K562 (cell line): Measurements from ENCODE around the gene ERO1B. TPM values are rescaled to one million over a fixed set of nuclear protein-coding genes. Genes with fewer than 3 reads are reported as not detected.
A peak's percentile ranks its signal among the peaks of the same experiment; 100 is the strongest.

Source experiments
- ARHGAP35 ChIP-seq: fragments of 450-650 bp; IDR thresholded peaks from 2 replicates; pipeline ENCODE4 v1.6.1; 2018; ENCODE audit not compliant: partially characterized antibody
- ARID1B ChIP-seq: fragments of 450-650 bp; IDR thresholded peaks from 2 replicates; pipeline ENCODE4 v1.6.1; 2016; ENCODE audit warnings: antibody characterized with exemption, mild to moderate bottlenecking, inconsistent platforms
- BACH1 ChIP-seq: fragments of 200-800 bp; sonication (Bioruptor generic); IDR thresholded peaks from 2 replicates; pipeline ENCODE4 v1.6.1; 2016; ENCODE audit warnings: missing genetic modification characterization, missing compliant biosample characterization
- CBFB ChIP-seq: sonication (generic); formaldehyde crosslinking; IDR thresholded peaks from 2 replicates; pipeline ENCODE4 v1.4.0; 2020; ENCODE audit warnings: mild to moderate bottlenecking, missing genetic modification reagents
- CHD1 ChIP-seq: fragments of 200-600 bp; sonication (generic); IDR thresholded peaks from one replicate; pipeline ENCODE4 v1.6.1; 2012; ENCODE audit warnings: mild to moderate bottlenecking, moderate library complexity, low read length, inconsistent platforms
- DDX20 ChIP-seq: fragments of 450-650 bp; IDR thresholded peaks from 2 replicates; pipeline ENCODE4 v1.6.1; 2016; ENCODE audit warnings: missing genetic modification characterization, low read depth, mild to moderate bottlenecking, missing compliant biosample characterization, moderate library complexity
- HDAC2 ChIP-seq: fragments of 450-650 bp; IDR thresholded peaks from 2 replicates; pipeline ENCODE4 v1.6.1; 2016; ENCODE audit warnings: mild to moderate bottlenecking
- KLF1 ChIP-seq: fragments of 450-650 bp; IDR thresholded peaks from 2 replicates; pipeline ENCODE4 v1.6.1; 2016; ENCODE audit warnings: missing genetic modification characterization, missing compliant biosample characterization
- KLF6 ChIP-seq: fragments of 250-450 bp; sonication (Bioruptor Pico); IDR thresholded peaks from 2 replicates; pipeline ENCODE4 v1.4.0; 2020; ENCODE audit warnings: mild to moderate bottlenecking, moderate library complexity, borderline replicate concordance
- MTA1 ChIP-seq: fragments of 450-650 bp; IDR thresholded peaks from 2 replicates; pipeline ENCODE4 v1.6.1; 2017; ENCODE audit warnings: borderline replicate concordance
- MTA2 ChIP-seq: fragments of 450-650 bp; IDR thresholded peaks from 2 replicates; pipeline ENCODE4 v1.6.1; 2016; ENCODE audit warnings: low read depth
- NCOA1 ChIP-seq: fragments of 450-650 bp; IDR thresholded peaks from 2 replicates; pipeline ENCODE4 v1.6.1; 2016; ENCODE audit warnings: low read depth
- NFE2 ChIP-seq: IDR thresholded peaks from 2 replicates; pipeline ENCODE4 v1.6.1; 2014; ENCODE audit warnings: antibody characterized with exemption, low read depth
- RB1 ChIP-seq: fragments of 450-650 bp; IDR thresholded peaks from 2 replicates; pipeline ENCODE4 v1.6.1; 2017; ENCODE audit warnings: low read depth, mild to moderate bottlenecking
- SRSF7 ChIP-seq: fragments of 200-400 bp; formaldehyde crosslinking; optimal IDR thresholded peaks from 2 replicates; pipeline ENCODE3; 2017; ENCODE audit warnings: mild to moderate bottlenecking, low read depth, low read length
- ZBTB26 ChIP-seq: fragments of 450-650 bp; formaldehyde crosslinking; IDR thresholded peaks from 2 replicates; pipeline ENCODE4 v1.4.0; 2022; ENCODE audit warnings: missing genetic modification characterization
- ZBTB9 ChIP-seq: fragments of 450-650 bp; formaldehyde crosslinking; IDR thresholded peaks from 2 replicates; pipeline ENCODE4 v1.4.0; 2020; ENCODE audit warnings: mild to moderate bottlenecking, moderate library complexity
- ZNF280A ChIP-seq: fragments of 450-650 bp; IDR thresholded peaks from 2 replicates; pipeline ENCODE4 v1.6.1; 2018; ENCODE audit warnings: mild to moderate bottlenecking, low read depth; ENCODE audit not compliant: partially characterized antibody
- ZNF586 ChIP-seq: fragments of 450-650 bp; formaldehyde crosslinking; conservative IDR thresholded peaks from 2 replicates; pipeline ENCODE4 v1.4.0; 2020; ENCODE audit warnings: mild to moderate bottlenecking, moderate library complexity
- polyA plus RNA-seq, 8 experiments: library from polyadenylated mRNA; depleted of rRNA in 4 of 8; stranded (reverse) in 5 of 8; unstranded in 3 of 8; fragments of >200 nt; fragmentation: Nextera tagmentation in 2 of 8; fragmentation: Illumina TruSeq in 1 of 8; extraction: Ambion mirVana in 2 of 8; extraction: Trizol in 1 of 8; gene quantifications; 2 replicates each; pipeline versions ENCODE4 v1.2.1 to v1.2.3, GENCODE V29; 2011 to 2014; ENCODE audit warnings: inconsistent platforms in 1 of 8, missing spikeins in 1 of 8
- total RNA-seq, 7 experiments: library from RNA; depleted of rRNA in 6 of 7; stranded (reverse); fragments of >200 nt in 6 of 7; fragmentation: Illumina TruSeq in 2 of 7; extraction: Trizol in 2 of 7; gene quantifications; 2 replicates each; pipeline versions ENCODE4 v1.2.1 to v1.2.3, GENCODE V29; 2011 to 2021; ENCODE audit warnings: low replicate concordance in 1 of 7
- TF ChIP-seq, protein P1 (sequence below): fragments of 450-650 bp; IDR thresholded peaks from 2 replicates; pipeline ENCODE4 v1.6.1; 2016; ENCODE audit warnings: low read depth, mild to moderate bottlenecking, moderate library complexity
- TF ChIP-seq, protein P2 (sequence below): fragments of 250-450 bp; sonication (Bioruptor Pico); IDR thresholded peaks from 2 replicates; pipeline ENCODE4 v1.4.0; 2020; ENCODE audit warnings: mild to moderate bottlenecking, moderate library complexity

Gene ERO1B
- total and polyA plus RNA-seq, 9 of the 15 experiments (the other 6 are each of a cell fraction or from before 2014, with no cell fraction given), result 0.59 to 6.4 (median 4.2) TPM

- TF ChIP-seq ZNF280A (no peak), NCOA1 (peak; percentile 21; the same call in 1 of the 2 replicates), KLF1 (tag) (no peak), BACH1 (no peak), MTA2 (peak; percentile 55), MTA1 (peak; percentile 56; the same call in 1 of the 2 replicates), ARHGAP35 (no peak), ZNF586 (CRISPR knock-in tag) (no peak), ARID1B (peak; percentile 91), CHD1 (no peak), NFE2 (0 out of 2 replicates have a peak, but pooled peaks have one; percentile 1), DDX20 (tag) (no peak), HDAC2 (peak; percentile 36; the same call in 1 of the 2 replicates), ZBTB26 (CRISPR knock-in tag) (no peak), CBFB (CRISPR knock-in tag) (no peak), KLF6 (CRISPR knock-in tag) (no peak), ZBTB9 (CRISPR knock-in tag) (0 out of 2 replicates have a peak, but pooled peaks have one; percentile 53), RB1 (no peak), SRSF7 (no peak)
- TF ChIP-seq, protein P1, sequence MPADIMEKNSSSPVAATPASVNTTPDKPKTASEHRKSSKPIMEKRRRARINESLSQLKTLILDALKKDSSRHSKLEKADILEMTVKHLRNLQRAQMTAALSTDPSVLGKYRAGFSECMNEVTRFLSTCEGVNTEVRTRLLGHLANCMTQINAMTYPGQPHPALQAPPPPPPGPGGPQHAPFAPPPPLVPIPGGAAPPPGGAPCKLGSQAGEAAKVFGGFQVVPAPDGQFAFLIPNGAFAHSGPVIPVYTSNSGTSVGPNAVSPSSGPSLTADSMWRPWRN, result 0 out of 2 replicates have a peak, but pooled peaks have one; percentile 26
- TF ChIP-seq, protein P2, sequence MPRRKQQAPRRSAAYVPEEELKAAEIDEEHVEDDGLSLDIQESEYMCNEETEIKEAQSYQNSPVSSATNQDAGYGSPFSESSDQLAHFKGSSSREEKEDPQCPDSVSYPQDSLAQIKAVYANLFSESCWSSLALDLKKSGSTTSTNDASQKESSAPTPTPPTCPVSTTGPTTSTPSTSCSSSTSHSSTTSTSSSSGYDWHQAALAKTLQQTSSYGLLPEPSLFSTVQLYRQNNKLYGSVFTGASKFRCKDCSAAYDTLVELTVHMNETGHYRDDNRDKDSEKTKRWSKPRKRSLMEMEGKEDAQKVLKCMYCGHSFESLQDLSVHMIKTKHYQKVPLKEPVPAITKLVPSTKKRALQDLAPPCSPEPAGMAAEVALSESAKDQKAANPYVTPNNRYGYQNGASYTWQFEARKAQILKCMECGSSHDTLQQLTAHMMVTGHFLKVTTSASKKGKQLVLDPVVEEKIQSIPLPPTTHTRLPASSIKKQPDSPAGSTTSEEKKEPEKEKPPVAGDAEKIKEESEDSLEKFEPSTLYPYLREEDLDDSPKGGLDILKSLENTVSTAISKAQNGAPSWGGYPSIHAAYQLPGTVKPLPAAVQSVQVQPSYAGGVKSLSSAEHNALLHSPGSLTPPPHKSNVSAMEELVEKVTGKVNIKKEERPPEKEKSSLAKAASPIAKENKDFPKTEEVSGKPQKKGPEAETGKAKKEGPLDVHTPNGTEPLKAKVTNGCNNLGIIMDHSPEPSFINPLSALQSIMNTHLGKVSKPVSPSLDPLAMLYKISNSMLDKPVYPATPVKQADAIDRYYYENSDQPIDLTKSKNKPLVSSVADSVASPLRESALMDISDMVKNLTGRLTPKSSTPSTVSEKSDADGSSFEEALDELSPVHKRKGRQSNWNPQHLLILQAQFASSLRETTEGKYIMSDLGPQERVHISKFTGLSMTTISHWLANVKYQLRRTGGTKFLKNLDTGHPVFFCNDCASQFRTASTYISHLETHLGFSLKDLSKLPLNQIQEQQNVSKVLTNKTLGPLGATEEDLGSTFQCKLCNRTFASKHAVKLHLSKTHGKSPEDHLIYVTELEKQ (CRISPR knock-in tag), result no peak
These were observed 27.7 kb downstream of the ERO1B start (continued) for GRCh38 chr1:236253918-236254637.
